Left lung (tissue), 10 donors: ENCODE measurements around the gene FUT6. TPM values are rescaled to one million over a fixed set of nuclear protein-coding genes. Genes with fewer than 3 reads are reported as not detected.
A peak's percentile ranks its signal among the peaks of the same experiment; 100 is the strongest.

Experiments
- ATAC-seq: fragments of 200-7000 bp; cut with Tn5 transposase; one replicate; pipeline ENCODE4 v1.9.1; 2020; ENCODE audit warnings: moderate library complexity
- DNase-seq, 4 donors: peaks; one replicate each; pipeline ENCODE4 v3.0.0-alpha.2; 2013 to 2020
- H3K27ac ChIP-seq, 2 donors: fragments of 200-600 bp; sonication (generic) in 1 of 2; one replicate each; pipeline versions ENCODE4 v1.5.0 to v1.8.0; 2020 to 2021
- H3K27me3 ChIP-seq, 2 donors: fragments of 200-600 bp; sonication (generic) in 1 of 2; one replicate each; pipeline versions ENCODE4 v1.5.0 to v1.8.0; 2020 to 2021
- H3K36me3 ChIP-seq, 2 donors: fragments of 200-600 bp; sonication (generic) in 1 of 2; one replicate each; pipeline versions ENCODE4 v1.5.0 to v1.8.0; 2020 to 2021
- H3K4me1 ChIP-seq, 2 donors: fragments of 200-600 bp; one replicate each; pipeline ENCODE4 v1.8.0; 2021
- H3K4me3 ChIP-seq, 2 donors: fragments of 200-600 bp; sonication (generic) in 1 of 2; one replicate each; pipeline versions ENCODE4 v1.5.0 to v1.8.0; 2020 to 2021; ENCODE audit warnings: mild to moderate bottlenecking in 1 of 2
- H3K9me3 ChIP-seq, 2 donors: fragments of 200-600 bp; sonication (generic) in 1 of 2; one replicate each; pipeline versions ENCODE4 v1.5.0 to v1.8.0; 2020 to 2021
- CTCF ChIP-seq, 2 donors: fragments of 200-600 bp; sonication (generic) in 1 of 2; IDR thresholded peaks; one replicate each; pipeline versions ENCODE4 v1.5.0 to v1.8.0; 2021; ENCODE audit warnings: antibody characterized with exemption in 2 of 2
- intact Hi-C, 2 donors: fragments of 100-400 bp; cut with DNase I; formaldehyde crosslinking; loops; one replicate each; pipeline versions ENCODE4 v1.11.2 to v1.14.2; 2022
- polyA plus RNA-seq, 6 donors: library from polyadenylated mRNA; unstranded; fragments of 120-200 nt; gene quantifications; one replicate each; pipeline ENCODE4 v1.2.1, GENCODE V29; 2013; ENCODE audit not compliant: insufficient read length in 6 of 6
- total RNA-seq, 2 donors: library from RNA; stranded (reverse); fragmentation: NEBNext Ultra II Directional; extraction: Animal tissue kit (Norgen Biotek cat#: 25700); gene quantifications; one replicate each; pipeline ENCODE4 v1.2.1, GENCODE V29; 2021
- donor health status: DM: no; HTN: yes; CAD: no.
- donor health status: DM: no; HTN: no; CAD: no.

Gene FUT6
- total and polyA plus RNA-seq, 8 donors, result 0.32 to 0.87 (median 0.70) TPM

DNA sequence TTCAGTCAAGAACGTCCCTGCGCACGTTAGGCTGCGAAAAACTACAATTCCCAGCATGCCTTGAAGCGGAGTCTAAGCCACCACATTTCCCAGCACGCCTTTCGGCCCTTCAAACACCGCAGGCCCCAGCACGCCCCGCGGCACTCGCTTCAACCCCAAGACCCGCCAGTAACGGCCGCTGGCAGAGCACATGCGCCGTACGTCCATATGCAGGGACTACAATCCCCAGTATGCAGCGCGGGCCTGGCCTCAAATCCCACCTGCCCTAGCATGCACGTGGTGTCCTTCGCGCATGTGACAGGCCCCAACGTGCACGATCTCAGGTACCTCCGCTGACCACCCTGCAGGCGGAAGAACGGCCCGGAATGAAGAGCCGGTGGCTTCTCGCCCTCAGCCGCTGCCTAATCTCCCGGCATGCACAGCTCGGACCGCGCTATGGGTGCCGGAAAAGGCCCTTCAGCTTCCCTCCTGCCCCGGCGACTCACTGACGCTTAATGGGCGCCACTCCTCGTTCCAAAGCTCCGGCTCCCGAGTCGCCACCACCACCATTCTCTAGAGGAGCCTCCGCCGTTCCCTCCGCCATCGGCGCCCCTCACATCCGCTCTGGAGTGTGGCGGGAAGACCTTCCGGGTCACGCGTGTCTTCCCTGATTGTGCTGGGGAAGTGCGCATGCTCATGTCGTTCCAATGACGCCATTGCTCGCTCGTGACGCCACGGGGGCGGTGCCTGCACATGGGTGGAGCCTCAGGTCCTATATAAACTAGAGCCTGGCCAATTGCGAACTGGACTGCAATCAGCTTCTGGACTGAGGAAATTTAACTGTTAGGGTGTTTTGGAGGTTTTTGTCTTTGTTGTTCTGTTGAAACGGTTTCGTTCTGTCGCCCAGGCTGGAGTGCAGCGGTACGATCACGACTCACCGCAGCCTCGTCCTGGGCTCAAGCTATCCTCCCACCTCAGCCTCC, 48.7 kb downstream of the FUT6 start, which contains the start of gene DUS3L:
Gene DUS3L (minus strand): TSS at position 605 of the 962 bp plus-strand sequence. CDS start 22 bp downstream, at position 583.
- ATAC-seq (peak; percentile 98), DNase-seq (peak; percentile 93 to 98 (median 97))
- Histone ChIP-seq H3K9me3 (no peaks in the 10 kb centered on the region), H3K36me3 (peaks cover 0 to 43% of the 10 kb centered on the region in 2 donors), H3K27ac (peak within 1 kb of the TSS; percentile 96 to 98), H3K27me3 (no peaks in the 10 kb centered on the region), H3K4me3 (peak within 1 kb of the TSS; percentile 74 to 93), H3K4me1 (peaks cover 4 to 12% of the 10 kb centered on the region in 2 donors)
- intact Hi-C loops, result no loop called here
- TF ChIP-seq CTCF (IDR thresholded peaks at IDR 0.05), result no peak

DNA sequence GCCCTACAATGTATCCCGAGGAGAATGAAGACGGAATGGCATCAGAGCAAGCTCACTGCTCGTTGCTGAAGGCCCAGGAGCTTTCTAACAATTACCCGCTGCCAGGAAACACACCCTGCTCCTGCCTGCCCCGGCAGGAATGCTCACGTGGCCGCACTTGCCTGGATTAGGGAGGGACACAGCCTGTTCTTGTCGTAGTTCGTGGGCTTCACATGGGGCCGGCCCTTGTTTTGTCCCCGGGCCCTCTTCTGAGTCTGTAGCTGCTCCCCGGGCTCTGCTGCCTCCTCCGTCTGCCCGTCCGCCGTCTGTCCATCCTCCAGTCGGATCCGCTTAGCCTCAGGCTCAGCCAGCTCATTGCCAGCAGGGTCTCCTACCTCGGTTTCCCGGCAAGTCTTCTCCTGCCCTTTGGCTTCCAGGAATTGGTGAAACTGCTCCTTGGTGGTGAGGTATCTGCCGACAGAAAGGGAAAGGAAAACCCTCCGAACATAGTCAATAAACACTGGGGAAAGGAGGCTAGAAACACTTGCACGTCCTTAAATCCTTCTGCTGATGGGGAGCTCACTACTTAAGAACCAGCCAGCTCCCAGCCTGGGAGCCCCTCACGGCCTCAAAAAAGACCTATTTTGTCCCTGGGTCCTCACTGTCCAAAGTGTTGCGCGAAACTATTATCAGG, 49.5 kb downstream of the FUT6 start:
- TF ChIP-seq CTCF (IDR thresholded peaks at IDR 0.05), result no peak
- ATAC-seq (no peak), DNase-seq (no peak)
- no peaks in the 10 kb centered on the region for H3K9me3 ChIP-seq
- peaks cover 0 to 51% of the 10 kb centered on the region in 2 donors for H3K36me3 ChIP-seq
- H3K4me1 ChIP-seq, result peaks cover 4 to 12% of the 10 kb centered on the region in 2 donors
- peak overlapping the region; percentile 74 to 93 for H3K4me3 ChIP-seq
- no peaks in the 10 kb centered on the region for H3K27me3 ChIP-seq
- peak overlapping the region in 1 of 2 donors; percentile 98 for H3K27ac ChIP-seq
- intact Hi-C loops, result no loop called here

GRCh38 chr19:5789351-5789761, 50.1 kb downstream of the FUT6 start:
- Histone ChIP-seq H3K4me1 (peaks cover 4 to 10% of the 10 kb centered on the region in 2 donors), H3K9me3 (no peaks in the 10 kb centered on the region), H3K36me3 (peaks cover 0 to 58% of the 10 kb centered on the region in 2 donors), H3K27me3 (no peaks in the 10 kb centered on the region), H3K27ac (no peak overlapping the region), H3K4me3 (no peak overlapping the region)
- no peak for ATAC-seq
- intact Hi-C loops, result no loop called here
- TF ChIP-seq CTCF (IDR thresholded peaks at IDR 0.05), result no peak
- peak in 1 of 4 donors; percentile 81 for DNase-seq

DNA sequence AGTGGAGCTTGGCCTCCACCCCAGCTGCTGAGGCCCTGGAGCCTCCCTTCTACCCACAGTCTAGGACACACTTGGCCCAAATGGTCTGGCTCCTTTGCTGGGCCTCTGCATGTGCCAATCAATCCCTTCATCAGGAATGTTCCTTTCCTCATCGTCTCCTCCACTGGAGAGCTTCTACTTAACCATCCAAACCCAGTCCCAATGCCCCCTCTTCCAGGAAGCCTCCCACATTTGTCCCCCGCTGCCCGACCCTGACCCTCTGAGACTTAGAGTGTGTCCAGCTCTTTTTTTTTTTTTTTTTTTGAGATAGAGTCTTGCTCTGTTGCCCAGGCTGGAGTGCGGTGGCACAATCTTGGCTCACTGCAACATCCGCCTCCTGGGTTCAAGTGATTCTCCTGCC, 51.1 kb downstream of the FUT6 start:
- Histone ChIP-seq H3K27me3 (no peaks in the 10 kb centered on the region), H3K9me3 (no peaks in the 10 kb centered on the region), H3K36me3 (peaks cover 0 to 66% of the 10 kb centered on the region in 2 donors), H3K4me3 (no peak overlapping the region), H3K27ac (no peak overlapping the region), H3K4me1 (peaks cover 4 to 8% of the 10 kb centered on the region in 2 donors)
- TF ChIP-seq CTCF (IDR thresholded peaks at IDR 0.05), result no peak
- ATAC-seq, result no peak
- DNase-seq, result no peak
- intact Hi-C loops, result no loop called here
